Stimulated activated naive CD8-positive, alpha-beta T cell treated with anti-CD3 and anti-CD28 coated beads, Interleukin-15, Interleukin-2, amounts not matched to agents 100 ng/mL and 50 ng/mL, for 24 hours (primary cell): ENCODE results near the gene SYNE3.

ENCODE experiments used
- H3K27ac Mint-ChIP-seq: one replicate; pipeline ENCODE4 v1.8.0; 2021; ENCODE audit warnings: mild to moderate bottlenecking, mixed read lengths
- H3K27me3 Mint-ChIP-seq: one replicate; pipeline ENCODE4 v1.8.0; 2021; ENCODE audit warnings: mixed read lengths
- H3K36me3 Mint-ChIP-seq: one replicate; pipeline ENCODE4 v1.8.0; 2021; ENCODE audit warnings: low read depth, mixed read lengths
- H3K4me1 Mint-ChIP-seq: one replicate; pipeline ENCODE4 v1.8.0; 2021; ENCODE audit warnings: low read depth, mixed read lengths
- H3K4me3 Mint-ChIP-seq: one replicate; pipeline ENCODE4 v1.8.0; 2021; ENCODE audit warnings: mild to moderate bottlenecking, mixed read lengths
- H3K9me3 Mint-ChIP-seq: one replicate; pipeline ENCODE4 v1.8.0; 2021; ENCODE audit warnings: mixed read lengths

SYNE3 gene

GRCh38 chr14:95475540-95476240, 40.8 kb downstream of the SYNE3 start:
- Mint-ChIP-seq H3K27me3 (no peaks in the 10 kb centered on the region), H3K4me1 (peaks cover 41% of the 10 kb centered on the region), H3K36me3 (peaks cover 48% of the 10 kb centered on the region), H3K27ac (no peak overlapping the region), H3K9me3 (no peaks in the 10 kb centered on the region), H3K4me3 (no peak overlapping the region)

GRCh38 chr14:95474941-95475340, 41.5 kb downstream of the SYNE3 start:
- no peaks in the 10 kb centered on the region for H3K9me3 Mint-ChIP-seq
- H3K27ac Mint-ChIP-seq, result no peak overlapping the region
- peaks cover 35% of the 10 kb centered on the region for H3K4me1 Mint-ChIP-seq
- H3K4me3 Mint-ChIP-seq, result no peak overlapping the region
- H3K36me3 Mint-ChIP-seq, result peaks cover 43% of the 10 kb centered on the region
- H3K27me3 Mint-ChIP-seq, result no peaks in the 10 kb centered on the region

- H3K4me1 Mint-ChIP-seq, result peaks cover 34% of the 10 kb centered on the region
- no peak overlapping the region for H3K4me3 Mint-ChIP-seq
- H3K27ac Mint-ChIP-seq, result no peak overlapping the region
- peaks cover 46% of the 10 kb centered on the region for H3K36me3 Mint-ChIP-seq
- H3K9me3 Mint-ChIP-seq, result no peaks in the 10 kb centered on the region
- no peaks in the 10 kb centered on the region for H3K27me3 Mint-ChIP-seq
These were observed 42.0 kb downstream of the SYNE3 start for GRCh38 chr14:95474486-95474885.

DNA sequence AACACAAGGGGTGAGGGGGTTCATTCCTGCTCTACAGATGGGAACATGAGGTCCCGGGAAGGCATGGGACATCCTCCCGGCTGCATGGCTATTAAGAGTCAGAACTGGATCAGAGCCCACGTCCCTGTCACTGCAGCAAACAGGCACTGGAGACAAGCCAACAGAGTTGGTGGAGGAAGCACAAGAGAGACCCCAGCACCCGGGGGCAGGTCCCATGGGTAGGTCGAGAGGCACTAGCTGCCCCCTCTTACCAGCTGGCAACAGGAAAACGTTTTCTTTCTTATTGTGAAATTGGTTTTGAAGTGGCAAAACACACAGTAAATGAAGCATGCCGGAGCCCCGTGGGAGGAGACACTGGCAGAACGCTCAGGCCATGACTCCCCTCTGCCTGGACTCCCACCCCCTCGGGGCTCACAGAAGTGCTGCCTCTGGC, 43.6 kb downstream of the SYNE3 start:
- no peak overlapping the region for H3K27ac Mint-ChIP-seq
- peaks cover 31% of the 10 kb centered on the region for H3K4me1 Mint-ChIP-seq
- H3K9me3 Mint-ChIP-seq, result no peaks in the 10 kb centered on the region
- peaks cover 46% of the 10 kb centered on the region for H3K36me3 Mint-ChIP-seq
- H3K4me3 Mint-ChIP-seq, result no peak overlapping the region
- no peaks in the 10 kb centered on the region for H3K27me3 Mint-ChIP-seq

GRCh38 chr14:95471476-95471875, 45.0 kb downstream of the SYNE3 start:
- Mint-ChIP-seq H3K9me3 (no peaks in the 10 kb centered on the region), H3K27ac (no peak overlapping the region), H3K36me3 (peaks cover 46% of the 10 kb centered on the region), H3K27me3 (no peaks in the 10 kb centered on the region), H3K4me1 (peaks cover 33% of the 10 kb centered on the region), H3K4me3 (no peak overlapping the region)

DNA sequence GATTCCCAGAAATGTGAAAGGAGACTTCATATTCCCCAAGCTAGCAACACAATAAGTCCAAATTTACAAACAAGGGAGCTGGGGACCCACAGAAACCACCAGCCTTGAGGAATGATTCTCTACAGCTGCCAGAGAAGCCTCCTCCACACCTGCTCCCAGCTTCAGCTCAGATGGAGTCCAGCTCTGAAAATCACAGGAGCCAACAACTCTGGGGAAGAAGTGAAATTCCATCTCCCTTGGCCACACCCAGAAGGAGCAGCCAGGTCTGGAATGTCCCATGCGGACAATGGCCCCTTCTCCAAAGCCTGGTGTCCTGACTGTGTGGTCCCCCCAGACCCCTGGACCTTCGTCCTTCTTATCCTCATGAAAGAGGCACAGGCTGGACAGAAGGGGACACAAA, 45.4 kb downstream of the SYNE3 start:
- Mint-ChIP-seq H3K36me3 (peaks cover 42% of the 10 kb centered on the region), H3K27ac (no peak overlapping the region), H3K4me3 (no peak overlapping the region), H3K4me1 (peaks cover 37% of the 10 kb centered on the region), H3K9me3 (no peaks in the 10 kb centered on the region), H3K27me3 (no peaks in the 10 kb centered on the region)

- peaks cover 50% of the 10 kb centered on the region for H3K36me3 Mint-ChIP-seq
- no peaks in the 10 kb centered on the region for H3K27me3 Mint-ChIP-seq
- peaks cover 50% of the 10 kb centered on the region for H3K4me1 Mint-ChIP-seq
- H3K4me3 Mint-ChIP-seq, result no peak overlapping the region
- H3K9me3 Mint-ChIP-seq, result no peaks in the 10 kb centered on the region
- H3K27ac Mint-ChIP-seq, result no peak overlapping the region
These were observed 47.3 kb downstream of the SYNE3 start for GRCh38 chr14:95469134-95469481.

GRCh38 chr14:95468448-95469133, 47.9 kb downstream of the SYNE3 start:
- H3K4me1 Mint-ChIP-seq, result peaks cover 50% of the 10 kb centered on the region
- peaks cover 45% of the 10 kb centered on the region for H3K36me3 Mint-ChIP-seq
- H3K27ac Mint-ChIP-seq, result no peak overlapping the region
- H3K27me3 Mint-ChIP-seq, result no peaks in the 10 kb centered on the region
- no peak overlapping the region for H3K4me3 Mint-ChIP-seq
- no peaks in the 10 kb centered on the region for H3K9me3 Mint-ChIP-seq

GRCh38 chr14:95467657-95468056, 48.8 kb downstream of the SYNE3 start:
- H3K4me1 Mint-ChIP-seq, result peaks cover 50% of the 10 kb centered on the region
- no peaks in the 10 kb centered on the region for H3K9me3 Mint-ChIP-seq
- H3K36me3 Mint-ChIP-seq, result peaks cover 40% of the 10 kb centered on the region
- H3K27me3 Mint-ChIP-seq, result no peaks in the 10 kb centered on the region
- H3K27ac Mint-ChIP-seq, result no peak overlapping the region
- no peak overlapping the region for H3K4me3 Mint-ChIP-seq

- Mint-ChIP-seq H3K9me3 (no peaks in the 10 kb centered on the region), H3K4me1 (peaks cover 55% of the 10 kb centered on the region), H3K4me3 (no peak overlapping the region), H3K36me3 (peaks cover 40% of the 10 kb centered on the region), H3K27me3 (no peaks in the 10 kb centered on the region), H3K27ac (no peak overlapping the region)
These were observed 49.2 kb downstream of the SYNE3 start for GRCh38 chr14:95467232-95467631.
